Middle frontal gyrus (tissue), 1 donor: ENCODE measurements around the gene STRBP.

Source experiments
- DNase-seq: peaks from one replicate; pipeline ENCODE4 v3.0.0-alpha.2; 2015; ENCODE audit warnings: low spot score; ENCODE audit errors: extremely low spot score

Gene STRBP

DNA sequence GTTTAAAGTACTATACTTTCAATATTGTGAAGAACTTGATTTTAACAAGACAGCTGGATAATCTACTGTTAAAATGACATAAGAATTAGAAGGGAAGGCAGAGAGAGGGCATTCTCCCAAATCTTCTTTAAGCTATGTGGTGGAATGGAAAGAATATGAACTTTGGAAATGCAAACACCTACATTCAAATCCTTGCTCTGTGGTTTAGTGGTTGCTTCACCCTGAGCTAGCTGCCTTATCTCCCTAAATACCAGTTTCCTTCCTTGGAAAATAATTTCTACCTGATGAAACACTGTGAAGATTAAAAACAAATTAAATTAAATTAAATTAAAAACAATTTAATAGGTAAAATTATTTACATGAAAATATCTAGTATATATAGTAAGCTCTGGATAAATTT is 136.4 kb downstream of the STRBP start:
- no peak for DNase-seq

DNA sequence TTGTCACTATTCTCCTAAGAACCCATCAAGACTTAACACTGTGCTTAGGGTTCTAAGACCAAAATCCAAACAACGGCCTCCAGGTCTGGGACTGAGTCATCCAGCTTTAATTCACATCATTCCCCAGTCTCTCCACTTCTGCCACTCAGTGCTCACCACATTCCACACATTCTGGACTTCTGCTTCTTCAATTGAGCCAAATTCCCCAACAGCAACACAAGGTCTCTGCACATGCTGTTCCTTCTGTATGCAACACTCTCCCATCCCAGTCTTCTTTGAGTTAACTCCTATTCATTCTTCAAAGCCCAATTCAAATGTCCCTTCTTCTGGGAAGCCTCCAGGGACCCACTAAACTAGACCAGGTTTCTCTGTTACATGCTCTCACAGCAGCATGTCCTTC is 137.1 kb downstream of the STRBP start:
- no peak for DNase-seq

DNA sequence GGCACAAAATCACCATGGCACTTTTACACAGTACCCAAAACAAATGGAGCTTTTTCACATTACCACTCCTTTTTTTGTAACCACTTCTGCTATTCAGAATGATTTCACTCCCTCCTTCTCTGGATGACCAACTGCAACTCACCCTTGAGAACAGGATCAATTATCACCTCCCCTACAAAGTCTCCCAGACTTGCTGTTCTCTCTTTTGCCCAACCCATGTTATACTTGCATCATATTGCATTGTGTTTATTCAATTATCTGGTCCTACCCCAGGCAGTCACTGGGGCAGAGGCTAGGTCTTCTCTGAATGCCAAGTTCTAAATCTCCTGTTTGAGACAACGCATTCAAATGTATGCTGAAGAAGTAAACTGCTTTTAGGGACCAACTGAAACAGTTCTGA is 139.0 kb downstream of the STRBP start:
- DNase-seq: no peak

DNA sequence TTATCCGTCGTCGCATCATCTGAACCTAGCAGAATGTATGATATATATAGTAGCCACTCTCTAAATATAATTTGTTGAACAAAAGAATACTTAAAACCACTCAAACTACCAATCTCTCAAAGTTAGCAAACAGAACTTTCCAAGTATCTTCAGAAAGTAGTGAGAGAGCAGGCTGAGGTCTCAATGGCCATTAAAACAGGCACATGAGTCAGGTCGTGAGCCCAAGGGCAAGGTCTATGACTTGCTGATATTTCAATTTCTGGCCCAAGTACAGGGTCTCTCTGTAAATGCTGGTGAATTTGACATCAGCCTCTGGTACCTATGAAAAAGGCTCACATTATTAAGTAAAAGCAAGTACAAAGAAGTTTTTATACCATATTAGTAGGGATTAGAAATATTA is 139.8 kb downstream of the STRBP start:
- no peak for DNase-seq

DNA sequence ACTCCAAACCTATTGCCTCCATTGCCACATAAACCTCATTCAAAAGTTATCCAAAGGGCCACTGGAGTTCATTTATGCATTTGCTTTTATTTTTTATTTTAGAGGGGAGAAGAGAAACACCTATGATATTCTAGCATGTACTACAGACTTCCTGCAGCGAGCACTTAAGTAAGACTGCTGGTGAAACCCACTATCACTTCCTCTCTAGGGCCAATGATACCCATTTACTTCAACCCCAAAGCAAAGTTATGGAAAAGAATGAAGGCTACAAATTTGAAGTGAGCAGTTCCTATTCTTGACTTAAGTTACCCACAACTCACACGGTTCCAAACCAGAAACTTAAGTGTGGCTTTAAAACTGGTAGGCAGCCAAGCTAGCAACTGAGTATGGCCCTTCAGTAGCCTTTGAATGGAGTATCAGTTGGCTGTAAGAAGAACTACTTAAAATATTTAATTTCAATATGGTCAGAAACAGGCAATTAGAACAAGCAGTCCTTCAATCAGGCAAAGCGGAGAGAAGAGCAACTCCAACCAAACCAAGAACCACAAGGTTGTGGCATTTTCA is 140.8 kb downstream of the STRBP start:
- DNase-seq: no peak

DNA sequence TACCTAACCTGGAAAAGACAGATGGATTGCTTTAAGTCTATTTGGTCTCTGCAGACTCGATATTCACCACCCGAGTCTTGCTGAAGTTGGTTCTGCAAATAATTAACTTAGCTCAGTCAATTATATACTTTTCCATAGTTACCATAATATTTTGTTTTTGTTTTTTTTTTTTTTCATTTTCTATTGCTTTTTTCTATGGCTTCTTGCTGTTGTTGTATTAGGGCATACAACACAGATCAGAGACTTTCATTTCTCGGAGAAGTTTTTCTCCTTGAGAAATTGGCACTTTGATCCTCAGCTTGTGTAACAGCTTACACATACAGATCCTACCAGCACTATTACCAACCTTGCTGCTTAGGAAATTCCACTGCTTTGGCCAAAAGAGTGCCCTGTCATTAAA is 146.9 kb downstream of the STRBP start:
- DNase-seq: no peak

DNA sequence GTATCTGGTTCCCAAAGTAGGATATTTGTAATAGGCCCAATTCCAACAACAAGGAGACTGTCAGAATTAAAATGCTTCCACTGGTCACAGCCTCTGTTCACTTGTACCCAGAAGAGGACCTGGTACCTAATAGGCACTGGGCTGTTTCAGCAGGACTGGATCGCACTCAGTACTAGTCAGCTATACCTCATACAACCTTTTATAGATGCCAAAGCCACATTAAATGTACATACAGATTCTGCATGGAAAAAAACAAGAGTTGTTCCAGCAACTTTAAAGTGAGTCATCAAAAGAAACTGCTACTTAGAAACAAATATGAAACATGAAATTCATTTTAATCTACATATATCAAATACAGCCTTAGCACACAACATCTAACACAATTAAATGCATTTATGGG is 147.4 kb downstream of the STRBP start:
- DNase-seq: no peak

DNA sequence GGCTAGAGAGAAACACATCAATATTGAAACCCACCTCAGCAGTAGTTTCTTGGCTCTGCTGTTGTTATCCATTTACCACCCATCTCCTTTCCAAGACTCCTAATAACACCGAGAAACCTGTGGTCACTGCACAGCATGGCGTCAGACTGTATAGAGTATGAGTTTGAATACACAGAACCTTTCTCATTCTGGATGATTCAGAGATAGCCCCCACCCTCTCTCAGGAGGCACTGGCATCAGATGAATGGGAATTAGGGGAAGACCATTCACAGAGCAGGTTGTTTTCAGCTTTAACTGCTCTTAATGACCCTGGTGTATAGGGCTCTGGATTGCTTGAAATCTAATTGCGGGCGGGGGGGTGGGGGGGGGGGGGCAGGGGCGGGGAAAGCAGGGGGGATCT is 148.3 kb downstream of the STRBP start:
- DNase-seq: no peak

DNA sequence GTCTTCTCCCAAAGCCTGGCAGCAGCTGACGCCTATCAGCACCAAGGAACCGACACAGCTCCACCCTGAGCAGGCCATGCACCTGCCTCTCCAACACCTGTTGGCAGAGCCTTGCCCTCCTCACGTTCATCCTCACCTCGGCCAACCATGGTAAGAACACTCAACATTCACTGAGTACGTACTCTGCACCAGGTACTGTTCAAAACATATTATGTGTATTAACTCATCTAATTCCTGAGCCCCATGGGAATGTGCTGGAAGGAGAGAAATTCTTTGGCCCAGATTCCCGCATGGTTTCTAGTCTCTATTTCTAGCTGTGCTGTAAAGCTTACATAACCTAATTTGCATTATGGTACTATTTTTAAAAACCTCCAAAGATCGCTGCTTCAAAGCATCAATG is 148.8 kb downstream of the STRBP start:
- no peak for DNase-seq

DNA sequence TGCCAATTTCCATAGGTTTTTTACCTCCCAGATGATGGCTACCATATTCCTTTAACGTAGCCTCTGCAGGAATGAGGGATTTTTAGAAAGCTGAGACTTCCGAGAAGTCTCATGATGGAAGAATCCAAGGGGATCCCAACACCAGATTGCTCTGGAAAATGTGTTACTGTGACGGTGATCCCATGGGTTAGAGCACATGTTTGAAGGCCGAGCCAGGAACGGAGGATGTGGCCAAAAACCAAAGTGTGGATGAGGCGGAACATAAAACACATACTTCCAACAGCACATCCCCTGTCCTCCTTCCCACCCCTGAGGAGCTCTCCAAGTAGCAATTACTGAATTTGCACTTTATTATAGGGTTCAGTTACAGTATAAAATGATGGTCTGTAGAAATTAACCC is 152.3 kb downstream of the STRBP start:
- no peak for DNase-seq

DNA sequence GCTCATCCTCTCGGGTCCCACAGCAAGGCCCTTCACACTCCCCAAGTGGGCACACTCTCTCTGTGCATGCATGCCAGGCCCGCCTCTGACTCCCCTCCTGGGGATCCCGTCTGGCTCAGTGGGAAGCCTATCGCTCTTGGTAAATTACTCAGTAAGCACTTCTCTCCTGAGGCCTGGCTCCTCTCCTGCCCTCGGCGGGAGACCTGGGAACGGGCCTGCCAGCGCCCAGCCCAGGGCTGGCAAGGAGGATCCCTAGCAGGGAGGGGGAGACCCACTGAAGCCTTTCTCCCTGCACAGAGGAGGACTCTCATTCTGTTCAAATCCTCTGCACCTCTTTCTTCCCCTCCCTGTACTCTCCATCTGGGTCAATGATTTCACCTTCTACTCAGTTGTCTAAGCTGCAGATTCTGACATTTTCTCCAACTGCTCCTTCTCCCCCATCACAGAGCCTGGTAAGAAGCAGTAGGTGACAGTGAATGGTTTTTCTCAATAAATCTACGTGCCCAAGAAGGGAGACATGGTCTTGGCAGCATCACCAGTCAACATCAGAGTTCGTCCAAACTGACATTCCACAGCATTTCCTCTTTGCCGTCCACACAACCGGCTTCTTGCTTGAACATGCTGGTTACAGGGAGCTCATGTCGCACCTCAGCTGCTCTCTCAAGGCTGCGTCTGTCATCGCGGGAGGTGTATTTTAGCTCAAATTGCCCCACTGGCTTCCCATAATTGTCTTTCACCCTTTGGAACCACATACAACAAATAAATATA is 153.1 kb downstream of the STRBP start:
- DNase-seq: no peak

DNA sequence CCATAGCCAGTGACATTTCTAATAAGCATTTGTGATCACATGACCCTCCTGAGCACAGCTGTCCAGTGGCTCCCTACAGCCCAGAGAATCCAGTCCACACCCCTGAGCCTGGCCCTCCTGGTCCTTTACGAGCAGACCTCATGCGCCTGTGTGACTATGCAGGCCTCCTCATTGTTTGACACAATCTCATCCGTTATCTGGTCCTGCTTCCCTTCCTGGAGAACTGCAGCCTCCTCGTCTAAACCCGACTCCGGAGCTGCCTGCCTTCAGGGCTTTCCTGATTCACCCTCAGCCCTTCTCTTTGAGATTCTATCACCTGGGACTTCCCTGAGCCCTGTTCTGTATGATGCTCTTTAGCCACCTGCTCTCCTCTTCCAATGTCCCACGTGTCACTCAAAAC is 155.2 kb downstream of the STRBP start:
- no peak for DNase-seq

DNA sequence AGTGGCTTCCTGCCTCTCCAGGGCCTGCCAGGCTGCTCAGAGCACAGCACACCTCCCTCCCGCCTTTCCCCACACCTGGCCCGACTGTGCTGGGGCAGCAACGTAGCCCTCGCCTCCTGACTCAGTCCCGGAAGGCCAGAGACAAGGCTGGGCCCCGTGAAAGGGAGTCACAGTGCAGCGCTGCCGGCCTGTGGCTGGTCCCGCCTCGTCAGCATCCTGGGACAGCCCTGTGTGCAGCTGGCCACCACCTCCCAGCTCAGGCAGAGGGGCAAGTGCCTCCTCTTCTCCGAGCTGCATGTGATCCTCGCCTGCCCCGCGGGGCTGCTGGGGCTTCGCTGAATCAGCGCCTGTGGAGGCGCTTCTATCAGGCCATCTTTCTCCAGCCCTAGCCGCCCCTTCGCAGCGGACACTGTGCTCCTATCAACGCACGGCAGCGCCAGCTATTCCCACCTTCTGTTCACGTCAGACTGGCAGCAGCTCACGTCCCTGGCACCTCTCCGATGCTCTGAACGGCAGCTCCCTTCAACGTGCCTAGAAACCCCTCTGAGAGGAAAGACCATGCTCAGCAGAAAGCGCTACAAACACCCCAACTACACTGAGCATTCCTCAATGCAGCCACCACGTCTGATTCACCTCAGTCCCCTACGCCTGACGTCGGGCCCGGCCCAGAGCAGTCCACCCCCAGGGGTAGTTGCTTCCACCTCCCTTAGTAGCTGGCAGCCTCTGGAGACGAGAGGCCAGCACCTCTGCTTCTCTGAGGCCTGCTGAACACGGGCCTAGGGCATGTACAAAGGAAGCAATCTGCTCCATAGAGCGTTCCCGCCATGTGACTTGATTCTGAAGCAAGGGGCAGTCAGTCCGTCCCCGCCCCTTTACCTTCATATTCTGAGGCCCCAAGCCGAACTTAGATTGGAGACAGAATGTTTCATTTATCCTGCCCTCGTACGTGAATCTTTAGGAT is 156.1 kb downstream of the STRBP start:
- DNase-seq: no peak

DNA sequence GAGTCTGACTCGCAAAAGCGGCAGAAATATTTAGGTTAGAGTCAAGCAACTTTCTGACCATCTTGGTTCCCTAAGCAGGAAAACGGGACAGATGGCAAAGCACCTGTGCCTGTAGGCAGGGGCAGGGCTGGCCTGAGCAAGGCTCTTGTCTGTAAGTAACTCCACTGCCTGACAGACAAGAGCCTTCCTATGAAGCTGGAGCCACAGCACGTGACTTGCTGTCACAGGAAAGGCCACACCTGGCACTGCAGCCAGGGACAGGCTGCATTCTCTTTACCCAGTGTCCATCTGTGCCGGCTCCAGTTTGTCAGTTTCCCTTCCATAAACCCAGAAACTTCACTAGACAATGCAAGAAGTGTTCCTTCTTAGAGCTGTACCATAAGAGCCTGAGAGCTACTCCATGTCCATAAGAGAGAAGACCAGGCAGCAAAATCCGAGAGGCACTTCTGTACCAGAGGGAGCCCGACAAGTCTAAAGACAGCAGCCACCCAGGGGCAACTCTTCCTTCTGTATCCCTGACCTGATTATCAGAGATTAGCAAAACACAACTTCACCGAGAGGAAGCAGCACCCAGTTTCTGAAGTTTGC is 156.9 kb downstream of the STRBP start:
- no peak for DNase-seq

DNA sequence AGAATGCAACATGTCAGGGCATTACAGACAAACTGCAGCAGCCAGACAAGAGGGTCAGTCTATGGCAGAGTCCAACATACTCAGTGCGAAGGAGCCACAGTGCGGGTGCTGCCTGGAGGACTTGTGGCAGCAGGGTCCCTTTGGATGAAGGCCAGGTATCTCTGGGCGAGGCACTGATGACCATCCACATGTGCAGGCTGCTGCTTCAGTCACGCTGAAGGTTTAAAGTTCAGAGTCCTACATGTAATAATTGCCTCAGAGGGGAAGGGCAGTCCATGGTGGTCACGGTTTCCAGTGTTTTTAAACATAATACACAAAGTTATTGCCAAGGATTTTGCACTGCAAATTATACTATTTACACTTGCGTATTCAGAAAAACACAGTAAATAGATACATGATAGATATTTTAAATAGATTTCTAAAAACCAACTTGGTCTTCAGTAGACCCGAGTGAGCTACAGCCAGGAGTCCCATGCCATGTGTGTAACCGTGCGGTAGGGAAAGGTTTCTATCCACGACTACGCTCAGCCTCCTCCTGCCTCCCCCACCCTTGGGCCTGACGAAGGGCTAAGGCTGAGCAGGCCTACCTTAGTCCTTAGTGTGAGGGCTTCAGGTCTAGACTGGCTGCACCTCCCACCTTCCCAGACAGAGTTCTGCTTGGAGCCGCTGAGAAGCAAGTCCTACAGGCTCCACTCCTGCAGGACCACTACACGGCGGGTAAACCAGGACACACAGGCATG is 158.7 kb downstream of the STRBP start:
- no peak for DNase-seq

DNA sequence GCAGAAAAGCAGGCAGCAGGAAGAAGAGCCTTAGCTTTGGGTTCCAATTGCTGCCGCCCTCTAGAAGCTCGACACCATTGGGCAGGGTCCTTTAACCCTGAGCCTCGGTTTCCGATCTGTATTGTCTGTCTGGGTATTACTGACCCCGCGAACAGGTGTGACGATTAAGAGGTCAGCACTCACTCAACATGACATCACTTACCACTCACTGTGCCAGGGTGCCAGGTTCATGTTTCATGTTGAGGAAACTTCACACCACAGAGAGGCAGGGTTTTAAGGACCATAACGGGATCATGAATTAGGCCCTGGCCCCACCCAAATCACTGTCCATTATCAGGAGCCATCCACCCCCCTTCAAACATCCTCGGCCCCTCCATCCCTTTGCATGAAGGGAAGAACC is 159.4 kb downstream of the STRBP start:
- no peak for DNase-seq

DNA sequence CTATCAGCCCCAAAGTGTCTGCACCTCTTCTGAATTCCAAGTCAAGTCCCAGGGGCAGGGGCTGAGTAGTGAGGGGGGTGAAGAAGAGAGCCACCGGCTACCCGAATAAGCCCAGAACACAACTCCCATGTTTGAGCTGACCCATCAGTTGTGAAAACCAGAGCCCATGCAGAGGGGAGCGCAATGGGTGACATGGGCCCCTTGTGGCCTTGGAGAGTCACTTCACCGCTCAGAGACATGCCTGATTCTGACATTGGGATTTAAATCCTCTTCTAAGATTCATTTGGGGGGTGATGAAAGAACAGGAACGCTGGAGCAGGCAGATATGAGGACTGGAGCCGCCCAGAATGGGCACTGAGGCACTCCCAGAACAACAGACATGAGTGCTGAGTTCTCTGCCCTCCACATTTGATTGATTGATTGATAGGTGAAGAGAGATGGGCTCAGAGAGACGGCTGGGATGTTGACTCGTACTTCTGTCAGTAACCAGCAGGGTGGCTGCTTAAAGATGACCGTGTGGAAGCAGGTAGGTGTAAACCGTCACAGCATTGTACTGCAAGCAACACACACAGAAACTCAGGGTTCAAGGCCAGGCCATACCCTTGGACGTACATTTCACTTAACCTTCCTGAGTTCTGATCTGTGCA is 160.6 kb downstream of the STRBP start:
- DNase-seq: no peak

DNA sequence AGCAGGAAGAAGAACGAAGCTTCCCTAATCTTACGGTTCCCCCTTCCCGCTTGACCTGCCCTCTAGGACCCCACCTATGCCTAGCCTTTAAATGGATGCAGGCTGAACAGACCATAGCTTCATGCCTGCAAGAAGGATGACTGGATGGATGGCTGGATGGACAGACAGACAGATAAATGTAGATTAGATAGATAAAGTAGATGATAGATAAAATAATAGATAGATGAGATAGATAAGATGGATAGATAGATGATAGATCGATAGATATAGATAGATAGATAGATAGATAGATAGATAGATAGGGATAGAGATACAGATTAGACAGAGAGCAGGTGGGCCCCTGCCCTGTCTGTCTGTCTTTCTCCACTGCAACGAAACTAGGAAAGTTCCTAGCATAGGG is 162.9 kb downstream of the STRBP start:
- DNase-seq: no peak

DNA sequence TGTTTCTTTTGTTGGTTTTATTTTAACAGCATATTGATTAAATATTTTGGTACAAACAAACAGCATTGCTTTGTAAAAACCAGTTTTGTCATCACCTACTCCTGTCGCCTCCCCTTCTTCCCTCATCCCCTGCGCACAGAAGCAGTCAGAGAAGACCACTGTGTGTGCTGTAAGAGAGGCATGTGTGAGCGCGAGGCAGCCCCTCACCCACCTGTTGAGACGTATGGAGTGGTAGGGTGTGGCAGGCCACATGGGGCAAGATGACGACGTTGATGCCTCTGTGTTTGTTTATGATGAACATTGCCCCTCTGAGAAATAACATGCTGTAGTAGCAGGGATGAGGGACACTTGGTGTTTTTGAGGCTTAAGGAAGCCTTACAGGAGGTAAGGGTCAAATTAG is 163.6 kb downstream of the STRBP start:
- no peak for DNase-seq

DNA sequence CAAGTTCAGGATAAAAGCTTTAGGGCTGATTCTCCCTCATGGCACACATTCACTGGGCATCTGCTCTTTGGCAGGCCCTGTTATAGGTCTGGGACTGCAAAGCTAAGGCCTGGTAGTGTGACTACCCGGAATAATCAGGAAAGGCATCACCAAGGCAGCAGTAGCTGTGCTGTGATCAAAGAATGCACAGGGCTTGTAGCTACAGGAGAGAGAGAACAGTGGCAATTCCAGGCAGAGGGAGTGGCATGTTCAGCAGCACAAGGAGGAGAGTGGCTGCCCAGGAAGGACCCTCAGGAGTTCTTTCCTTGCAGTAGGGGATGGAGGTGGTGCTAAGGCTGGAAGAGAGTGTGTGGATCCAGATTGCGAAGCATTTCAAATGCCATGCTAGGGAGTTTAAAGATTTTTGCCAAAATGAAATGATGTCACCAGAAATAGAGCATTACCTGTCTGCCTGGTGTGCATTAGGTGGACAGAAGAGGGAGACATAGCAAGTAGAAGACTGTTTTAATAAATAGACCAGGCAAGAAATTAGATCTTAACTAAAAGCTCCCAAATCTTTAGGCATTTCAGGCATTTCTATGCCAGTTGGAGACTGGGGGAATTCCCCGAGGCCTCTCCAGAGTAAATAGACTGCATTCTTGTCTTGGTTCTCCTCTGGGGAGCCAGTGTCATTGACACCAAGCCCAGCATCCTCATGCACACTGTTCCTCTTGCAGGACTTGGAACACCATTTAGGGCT is 165.8 kb downstream of the STRBP start:
- no peak for DNase-seq
